GM18520 (cell line): ENCODE measurements around the gene CSF2RB.

Source experiments
- ATAC-seq: cut with Tn5 transposase; IDR thresholded peaks from one replicate; pipeline ENCODE4 v1.9.1; 2021; ENCODE audit not compliant: unreplicated experiment

CSF2RB gene

DNA sequence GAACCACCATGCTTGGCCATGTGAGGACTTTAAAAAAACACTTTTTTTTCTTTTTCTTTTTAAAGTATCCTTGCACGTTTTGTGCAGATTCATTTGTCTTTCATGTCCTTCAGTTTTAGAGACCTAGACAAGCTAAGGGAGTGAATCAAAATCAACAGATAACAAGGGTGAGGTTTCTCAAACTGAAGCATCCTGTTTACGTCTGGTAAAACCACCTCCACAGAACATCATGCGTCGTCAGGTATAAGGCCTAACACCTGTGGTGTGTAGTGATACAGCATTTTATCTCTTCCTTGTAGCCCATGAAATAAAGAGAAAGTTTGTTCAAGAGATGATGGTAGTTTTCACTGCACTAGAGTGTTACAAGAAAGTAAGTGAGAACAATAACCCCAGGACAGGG, 26.3 kb upstream of the CSF2RB start:
- ATAC-seq, result no peak

DNA sequence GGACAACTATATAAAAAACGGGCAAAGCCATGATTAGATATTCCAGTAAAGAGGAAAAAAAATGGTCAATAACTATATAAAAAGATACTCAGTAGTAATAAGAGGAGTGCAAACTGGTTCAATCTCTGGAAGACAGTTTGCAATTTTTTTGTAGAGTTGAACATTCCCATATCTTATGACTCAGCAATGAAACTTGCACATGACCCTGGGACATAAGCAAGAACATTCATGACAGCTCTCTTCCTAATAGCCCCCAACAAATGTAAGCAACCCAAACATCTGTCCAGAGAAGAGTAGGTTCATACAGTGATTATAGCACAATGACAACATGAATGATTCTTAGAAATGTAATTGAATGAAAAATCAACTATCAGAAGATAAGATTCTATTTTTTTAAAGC, 21.8 kb upstream of the CSF2RB start:
- no peak for ATAC-seq

DNA sequence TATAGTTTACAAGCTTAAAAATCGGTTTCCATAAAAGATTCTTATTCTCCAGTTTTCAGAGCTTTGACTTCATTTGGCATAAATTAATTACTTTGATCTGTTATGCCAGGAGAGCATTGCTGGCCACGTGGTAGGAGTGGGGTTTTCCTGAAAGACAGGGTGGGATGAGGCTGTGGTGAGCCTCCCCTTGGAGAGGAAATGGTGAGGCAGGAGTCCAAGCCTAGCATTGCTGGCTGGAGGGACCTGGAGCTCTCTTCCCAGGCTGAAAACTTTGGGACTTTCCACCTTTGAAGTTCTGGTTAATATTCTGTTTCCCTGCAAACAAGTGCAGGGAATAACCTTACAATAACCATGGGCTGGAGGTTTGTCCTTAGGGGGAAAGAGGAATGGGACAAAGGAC, 21.1 kb upstream of the CSF2RB start:
- ATAC-seq, result no peak

DNA sequence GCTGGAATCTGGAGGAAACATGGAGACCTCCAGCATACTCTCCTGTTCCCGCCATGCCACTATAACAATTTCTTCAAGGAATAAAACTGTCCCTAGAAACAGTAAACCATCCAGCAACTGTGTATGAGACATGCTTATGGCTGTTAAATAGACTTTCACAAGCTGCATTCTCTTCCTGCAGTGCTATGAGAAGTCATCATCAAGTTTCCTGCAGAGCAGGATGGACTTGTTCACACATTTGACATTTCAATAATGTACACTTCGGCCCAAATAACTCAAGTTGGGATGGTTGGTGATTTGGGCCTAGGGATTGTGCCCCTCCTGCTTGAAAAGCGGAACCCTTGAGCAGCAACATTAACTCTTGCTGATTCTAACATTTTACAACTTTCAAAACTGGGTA, 20.2 kb upstream of the CSF2RB start:
- no peak for ATAC-seq

DNA sequence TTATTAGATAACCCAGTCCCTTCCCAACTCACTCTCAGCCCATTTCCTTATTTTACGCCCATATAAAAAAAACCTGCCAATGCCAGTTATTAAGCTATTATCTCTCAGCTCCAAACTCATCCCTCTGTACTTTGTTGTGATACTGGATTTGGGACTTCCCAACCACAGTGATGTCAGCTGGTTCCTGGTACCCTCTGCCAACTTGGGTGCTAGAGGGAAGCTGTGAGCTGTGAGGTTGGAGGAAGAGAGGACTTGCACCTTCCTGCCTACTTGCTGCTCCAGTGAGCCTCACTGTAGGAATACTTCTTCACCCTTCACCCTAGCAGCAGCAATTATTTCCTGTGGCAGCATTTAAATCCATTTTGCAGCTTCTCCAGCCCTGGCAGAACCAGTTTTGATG, 19.2 kb upstream of the CSF2RB start:
- ATAC-seq, result no peak

DNA sequence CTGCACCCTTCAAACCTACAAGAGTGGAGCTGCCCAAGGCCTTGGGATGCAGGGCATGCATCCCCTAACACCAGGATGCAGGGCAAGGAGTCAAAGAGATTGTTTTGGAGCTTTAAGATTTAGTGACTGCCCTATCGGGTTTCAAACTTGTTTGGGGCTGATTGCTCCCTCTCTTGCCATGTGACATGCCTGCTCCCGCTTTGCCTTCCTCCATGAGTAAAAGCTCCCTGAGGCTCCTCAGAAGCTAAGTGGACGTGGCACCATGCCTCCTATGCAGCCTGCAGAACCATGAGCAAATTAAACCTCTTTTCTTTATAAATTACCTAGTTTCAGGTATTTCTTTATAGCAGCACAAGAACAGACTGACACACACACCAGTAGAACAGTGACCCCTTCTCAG, 15.8 kb upstream of the CSF2RB start:
- no peak for ATAC-seq

DNA sequence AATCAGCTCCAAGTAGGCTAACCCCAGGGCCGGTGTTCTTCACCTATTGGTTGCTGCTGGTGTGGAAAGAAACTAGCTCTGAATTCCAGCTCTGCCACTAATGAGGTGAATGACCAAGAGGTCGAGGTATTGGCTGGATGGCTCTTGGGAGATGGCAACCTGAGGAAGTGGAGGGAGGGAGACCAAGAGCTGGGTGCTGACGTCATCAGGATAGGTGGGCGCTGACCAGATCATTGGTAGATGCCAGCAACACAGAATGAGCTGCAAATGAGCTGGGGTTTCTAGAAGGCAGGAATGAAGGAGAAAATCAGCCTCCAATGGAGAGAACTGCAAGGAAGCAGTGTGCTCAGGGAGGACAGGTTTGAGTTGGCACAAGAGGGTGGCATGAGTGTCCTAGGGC, 14.7 kb upstream of the CSF2RB start:
- ATAC-seq, result no peak

DNA sequence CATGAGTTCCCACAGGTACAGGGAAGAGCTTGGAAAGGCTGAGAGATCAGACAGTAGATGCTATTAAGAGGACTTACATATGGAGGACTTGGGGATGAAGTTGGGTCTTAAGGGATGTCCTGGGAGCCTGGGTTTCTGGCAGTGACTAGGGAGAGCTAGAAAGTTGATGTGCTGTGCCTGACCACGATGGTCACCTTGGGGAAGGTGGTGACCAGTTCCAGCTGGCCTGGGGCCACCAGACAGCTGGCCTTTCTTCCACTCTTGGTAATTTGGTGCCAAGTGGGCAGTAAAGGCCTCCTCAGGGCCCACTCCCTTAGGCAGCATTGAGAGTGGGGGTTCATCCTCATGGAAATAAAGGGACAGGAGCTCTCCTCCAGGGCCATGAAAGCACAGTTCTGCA, 13.9 kb upstream of the CSF2RB start:
- no peak for ATAC-seq

DNA sequence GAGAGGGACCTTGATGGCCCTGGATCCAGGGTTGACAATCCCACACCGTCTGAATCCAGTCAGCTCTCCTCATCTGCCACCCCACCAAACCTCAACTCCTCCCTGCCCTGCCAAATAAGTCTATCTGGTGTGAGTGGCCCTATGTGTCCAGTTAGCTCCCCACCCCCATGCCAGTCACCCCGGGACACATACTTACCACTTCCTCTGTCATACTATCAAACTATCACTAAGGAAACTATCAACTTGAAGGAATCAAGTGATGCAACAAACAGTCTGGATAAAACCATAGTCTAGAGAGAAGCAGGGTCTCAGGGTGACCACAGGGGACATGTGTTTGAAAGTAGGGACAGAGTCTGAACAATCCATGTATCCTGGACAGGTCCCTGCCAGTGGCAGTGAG, 13.2 kb upstream of the CSF2RB start:
- ATAC-seq, result no peak

DNA sequence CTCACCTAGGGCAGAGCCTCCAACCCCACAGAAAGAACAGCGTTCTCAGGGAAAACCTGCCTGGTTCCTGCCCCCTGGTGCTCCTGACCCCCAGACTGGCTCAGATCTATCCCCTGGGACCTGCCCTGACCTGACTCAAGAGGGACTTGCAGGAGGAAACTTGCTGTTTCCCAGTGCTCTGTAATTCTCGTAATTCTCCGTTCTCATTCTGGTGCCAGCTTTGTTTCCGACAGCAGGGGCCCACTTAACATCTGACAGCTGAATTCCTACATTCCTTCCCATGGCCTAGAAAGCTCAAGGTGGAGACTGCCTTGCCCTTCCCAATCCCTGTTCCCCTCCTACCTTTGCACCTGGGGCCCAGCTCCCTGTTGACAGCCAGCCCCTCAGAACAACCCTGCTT, 12.5 kb upstream of the CSF2RB start:
- ATAC-seq, result no peak

DNA sequence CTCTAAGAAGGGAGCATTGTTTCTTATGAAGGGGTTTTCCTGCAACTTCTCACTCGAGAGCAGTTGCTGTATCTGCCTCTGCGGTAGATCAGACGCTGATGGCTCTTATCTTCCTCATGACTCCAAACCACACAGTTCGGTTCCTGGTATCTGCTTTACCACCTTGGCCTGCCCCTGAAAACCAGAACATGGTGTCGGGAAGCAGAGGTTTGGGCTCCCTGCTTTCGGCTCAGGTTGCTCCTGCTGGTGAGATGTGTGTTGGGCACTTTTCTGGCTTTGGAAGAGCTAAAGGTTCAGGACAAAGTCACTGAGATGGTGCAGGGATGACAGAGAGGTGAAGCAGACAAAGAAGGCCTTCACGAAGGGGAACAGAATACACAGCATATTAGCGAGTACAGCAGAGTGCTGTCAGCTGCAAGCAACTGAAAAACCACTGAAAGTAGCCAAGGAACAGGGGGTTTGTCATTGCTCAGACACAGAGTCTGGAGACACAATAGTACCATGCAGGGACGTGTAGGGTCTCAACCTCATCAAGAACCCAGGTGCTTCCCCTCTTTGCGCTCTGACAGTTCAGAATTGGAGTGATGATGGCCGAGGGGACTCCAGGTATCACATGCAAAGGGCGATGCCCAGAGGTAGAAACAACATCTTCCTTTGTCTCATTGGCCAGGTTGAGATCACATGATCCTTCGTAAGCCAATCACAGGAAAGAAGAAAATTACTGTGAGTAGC, 11.9 kb upstream of the CSF2RB start:
- ATAC-seq, result peak; percentile 47

DNA sequence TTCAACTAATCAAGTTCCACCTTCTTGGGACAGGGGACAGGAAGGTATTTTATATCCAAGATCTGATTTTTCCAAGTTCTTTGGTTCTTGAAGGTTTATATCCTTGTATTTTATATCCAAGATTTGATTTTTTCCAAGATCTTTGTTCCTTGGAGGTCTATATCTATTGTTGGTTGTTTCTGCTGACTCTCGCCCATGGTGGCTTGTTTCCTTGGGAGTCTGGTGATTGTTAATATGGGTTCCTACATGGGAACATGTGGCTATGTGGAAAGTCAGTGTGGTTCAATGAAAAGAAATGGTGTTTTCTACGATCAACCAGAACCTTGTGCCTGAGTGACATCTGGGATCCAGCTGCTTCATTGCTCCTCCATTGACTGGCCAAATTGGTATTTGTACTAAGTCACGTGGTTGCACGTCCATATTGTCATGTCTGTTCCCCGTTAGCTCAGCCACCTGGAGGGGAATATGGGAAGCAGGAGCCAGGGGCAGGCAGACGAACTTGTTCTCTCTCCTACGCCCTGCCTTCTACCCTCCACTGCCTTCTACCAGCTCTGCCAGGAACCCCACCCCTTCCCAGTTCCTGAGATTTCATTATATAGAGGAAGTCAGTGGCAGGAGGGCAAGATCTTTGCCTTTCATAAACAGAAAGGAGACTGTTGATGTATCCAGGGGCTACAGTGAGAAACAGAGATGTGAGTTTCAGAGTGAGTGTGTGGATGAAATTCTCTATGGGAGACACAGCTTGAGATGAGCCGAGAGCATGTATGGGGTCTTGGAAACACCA, 11.1 kb upstream of the CSF2RB start:
- ATAC-seq, result no peak

DNA sequence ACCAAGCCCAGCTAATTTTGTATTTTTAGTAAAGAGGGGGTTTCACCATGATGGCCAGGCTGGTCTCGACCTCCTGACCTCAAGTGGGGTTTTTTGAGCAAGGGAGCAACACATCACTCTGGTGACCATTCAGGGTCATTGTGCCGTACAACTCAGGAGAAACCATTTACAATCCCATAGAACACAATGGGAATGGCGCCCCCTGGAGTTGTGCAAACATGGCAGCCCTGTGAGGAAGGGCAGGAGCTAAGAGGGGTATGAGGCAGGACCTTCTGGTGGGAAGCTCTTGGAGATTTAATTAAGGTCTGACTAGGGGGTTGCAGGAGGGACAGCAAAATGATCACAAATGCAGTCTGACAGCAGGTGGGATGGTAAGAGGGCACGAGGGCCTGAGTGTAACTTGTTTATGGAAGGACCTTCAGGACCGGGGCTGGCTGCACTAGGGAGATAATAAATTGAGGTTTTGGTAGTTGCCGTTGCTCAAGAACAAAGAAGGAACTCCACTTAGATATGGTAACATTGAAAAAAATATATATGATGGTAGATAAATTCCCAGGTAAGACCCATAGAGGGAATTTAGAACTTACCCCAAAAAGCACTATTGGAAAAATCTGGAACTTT, 9.1 kb upstream of the CSF2RB start:
- no peak for ATAC-seq

DNA sequence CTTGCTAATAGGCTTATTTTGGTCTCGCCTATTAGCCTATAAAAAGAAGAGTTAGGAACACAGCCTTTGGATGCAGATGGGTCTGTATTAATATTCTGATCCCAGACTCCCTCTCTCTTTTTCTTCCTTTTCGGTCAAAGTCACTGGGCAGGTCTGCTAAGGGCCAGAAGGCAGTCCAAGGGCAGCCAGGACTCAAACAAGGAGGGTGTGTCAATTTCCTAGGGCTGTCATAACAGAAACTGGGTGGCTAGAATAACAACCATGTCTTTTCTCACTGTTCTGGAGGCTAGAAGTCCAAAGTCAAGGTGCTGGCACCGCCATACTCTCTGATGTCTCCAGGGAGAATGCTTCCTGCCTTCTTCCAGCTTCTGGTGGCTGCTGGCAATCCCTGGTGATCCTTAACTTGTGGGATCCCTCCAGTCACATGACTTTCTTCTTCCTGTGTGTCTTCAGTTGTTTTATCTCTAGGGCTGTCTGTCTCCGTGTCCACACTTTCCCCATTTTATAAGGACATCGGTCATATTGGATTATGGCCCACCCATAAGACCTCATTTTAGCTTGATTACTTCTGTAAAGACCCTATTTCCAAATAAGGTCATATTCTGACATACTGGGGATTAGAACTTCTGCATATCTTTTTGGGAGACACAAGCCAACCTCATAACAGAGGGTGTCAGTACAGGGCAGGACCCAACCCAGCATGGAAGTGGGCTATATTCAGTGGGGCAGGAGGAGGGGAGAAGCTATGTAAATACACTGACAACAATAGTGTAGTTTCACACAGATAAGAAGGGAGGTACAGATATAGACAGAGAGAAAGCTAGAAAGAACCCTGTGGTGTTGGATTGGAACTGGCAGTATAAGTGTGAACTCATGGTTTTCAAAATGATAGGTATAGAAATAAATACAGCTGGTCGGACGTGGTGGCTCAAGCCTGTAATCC, 5.9 kb upstream of the CSF2RB start:
- no peak for ATAC-seq

DNA sequence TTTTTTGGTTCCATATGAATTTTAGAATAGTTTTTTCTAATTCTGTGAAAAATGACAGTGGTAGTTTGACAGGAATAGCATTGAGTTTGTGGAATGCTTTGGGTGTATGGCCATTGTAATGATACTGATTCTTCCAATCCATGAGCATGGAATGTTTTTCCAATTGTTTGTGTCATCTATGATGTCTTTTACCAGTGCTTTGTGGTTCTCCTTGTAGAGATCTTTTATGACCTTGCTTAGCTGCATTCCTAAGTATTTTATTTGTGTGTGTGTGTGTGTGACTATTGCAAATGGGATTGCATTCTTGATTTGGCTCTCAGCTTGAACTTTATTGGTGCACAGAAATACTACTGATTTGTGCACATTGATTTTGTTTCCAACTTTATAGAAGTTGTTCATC, 3.0 kb upstream of the CSF2RB start:
- no peak for ATAC-seq

DNA sequence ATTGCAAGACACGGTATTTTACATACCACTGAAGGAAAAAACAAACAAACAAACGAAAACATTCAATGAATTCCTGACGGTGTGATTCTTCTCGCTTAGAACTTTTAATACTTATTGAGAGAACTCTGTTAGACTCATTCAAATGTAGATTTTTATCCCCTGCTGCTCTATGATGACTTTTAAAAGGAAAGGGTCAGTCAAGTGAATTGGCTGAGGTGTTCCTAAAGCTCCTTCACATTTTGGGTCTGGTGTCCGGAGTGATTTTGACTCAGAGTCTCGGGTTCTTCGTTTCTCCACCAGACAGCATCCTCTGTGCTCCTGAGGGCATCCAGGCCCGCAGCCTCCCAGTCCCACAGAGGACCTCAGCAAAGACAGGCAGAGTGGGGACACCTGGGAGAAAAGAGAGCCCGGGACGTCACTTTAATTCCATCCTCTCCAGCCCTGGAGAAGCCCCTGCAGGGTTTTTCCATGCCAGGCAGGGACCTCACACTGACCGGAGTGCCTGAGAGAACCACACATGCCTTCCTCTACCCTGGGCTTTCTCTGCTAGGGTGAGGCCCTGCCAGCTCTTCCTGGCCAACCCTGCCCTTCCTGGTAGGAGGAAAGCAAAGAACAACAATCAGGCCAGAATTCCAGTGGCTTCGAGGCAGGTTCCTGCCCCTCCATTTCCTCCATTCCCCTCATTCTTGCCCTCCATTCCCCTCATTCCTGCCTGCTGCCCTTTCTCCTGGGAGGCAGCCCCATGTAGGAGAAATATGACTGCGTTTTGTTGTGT, 1.4 kb upstream of the CSF2RB start:
- ATAC-seq, result no peak

DNA sequence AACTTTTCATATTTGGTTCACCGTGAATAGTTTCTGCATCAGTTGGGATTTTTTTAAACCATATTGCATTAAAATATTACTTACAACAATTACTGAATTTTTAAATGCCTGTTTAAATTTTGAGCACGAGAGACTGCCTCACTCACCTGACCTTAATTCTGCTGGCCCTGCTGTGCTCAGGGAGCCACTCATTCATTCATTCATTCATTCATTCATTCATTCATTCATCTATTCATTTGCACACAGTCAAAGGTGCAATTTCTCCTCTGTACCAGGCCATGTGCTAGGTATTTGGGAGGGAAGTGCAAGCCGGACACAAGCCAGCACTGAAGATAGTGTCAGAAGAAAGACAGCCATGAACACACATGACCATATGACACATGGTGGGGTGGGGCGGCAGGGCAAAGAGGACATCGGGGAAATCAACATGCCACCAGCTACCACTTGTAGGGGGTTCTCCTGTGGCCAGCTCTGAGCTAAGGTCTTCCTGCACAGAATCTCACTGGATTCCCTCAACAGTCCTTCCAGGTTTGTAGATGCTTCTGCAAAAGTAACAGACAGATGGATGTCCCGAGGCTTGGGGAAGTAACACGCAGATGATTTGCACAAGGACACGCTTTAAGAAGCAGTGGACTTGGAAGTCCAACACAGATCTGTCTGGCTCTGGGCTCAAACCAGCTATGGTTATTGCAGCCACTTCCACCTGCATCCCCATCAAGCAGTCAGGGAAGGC, 568 bp upstream of the CSF2RB start:
- no peak for ATAC-seq

DNA sequence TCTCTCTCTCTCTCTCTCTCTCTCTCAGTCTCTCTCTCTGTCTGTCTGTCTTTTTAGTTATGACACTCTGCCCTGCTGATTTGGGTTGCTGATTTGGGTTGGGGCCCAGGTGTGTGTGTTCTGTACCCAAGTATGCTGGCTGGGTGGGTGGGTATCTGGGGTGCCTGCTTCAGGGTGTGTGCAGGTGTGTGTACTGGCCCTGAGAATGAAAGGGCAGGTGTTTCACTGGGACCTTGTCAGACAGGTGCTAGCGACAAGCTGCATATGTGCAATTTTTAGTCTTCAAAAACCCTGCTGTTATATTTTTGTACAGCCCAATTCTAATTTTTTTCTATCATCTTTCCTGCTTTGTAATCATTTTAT, 943 bp downstream of the CSF2RB start:
- no peak for ATAC-seq

DNA sequence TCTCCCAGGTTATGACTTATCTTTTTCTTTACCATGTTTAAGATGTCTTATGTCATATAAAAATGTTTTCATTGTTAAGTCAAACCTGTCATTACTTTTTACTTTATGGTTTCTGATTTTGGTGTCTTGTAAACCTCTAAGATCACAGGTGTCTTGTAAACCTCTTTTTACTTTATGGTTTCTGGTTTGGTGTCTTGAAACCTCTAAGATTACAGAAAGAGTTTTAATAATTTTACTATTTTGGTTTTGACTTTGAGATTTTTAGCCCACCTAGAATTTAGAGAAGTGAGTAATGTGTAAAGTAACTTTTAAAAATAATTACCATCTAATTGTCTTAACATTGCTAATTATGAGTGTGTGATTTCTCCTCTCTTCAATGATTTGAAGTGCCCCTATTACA, 2.6 kb downstream of the CSF2RB start:
- no peak for ATAC-seq
